Measurements from ENCODE around the gene ZNF746. TPM values are rescaled to one million over a fixed set of nuclear protein-coding genes. Genes with fewer than 3 reads are reported as not detected.
A peak's percentile ranks its signal among the peaks of the same experiment; 100 is the strongest.

The ZNF746 gene
- total and polyA plus RNA-seq, 10 of the 15 experiments (the other 5 are each of a cell fraction or from before 2014, with no cell fraction given) = 1.2 to 19.0 (median 6.3) TPM

DNA sequence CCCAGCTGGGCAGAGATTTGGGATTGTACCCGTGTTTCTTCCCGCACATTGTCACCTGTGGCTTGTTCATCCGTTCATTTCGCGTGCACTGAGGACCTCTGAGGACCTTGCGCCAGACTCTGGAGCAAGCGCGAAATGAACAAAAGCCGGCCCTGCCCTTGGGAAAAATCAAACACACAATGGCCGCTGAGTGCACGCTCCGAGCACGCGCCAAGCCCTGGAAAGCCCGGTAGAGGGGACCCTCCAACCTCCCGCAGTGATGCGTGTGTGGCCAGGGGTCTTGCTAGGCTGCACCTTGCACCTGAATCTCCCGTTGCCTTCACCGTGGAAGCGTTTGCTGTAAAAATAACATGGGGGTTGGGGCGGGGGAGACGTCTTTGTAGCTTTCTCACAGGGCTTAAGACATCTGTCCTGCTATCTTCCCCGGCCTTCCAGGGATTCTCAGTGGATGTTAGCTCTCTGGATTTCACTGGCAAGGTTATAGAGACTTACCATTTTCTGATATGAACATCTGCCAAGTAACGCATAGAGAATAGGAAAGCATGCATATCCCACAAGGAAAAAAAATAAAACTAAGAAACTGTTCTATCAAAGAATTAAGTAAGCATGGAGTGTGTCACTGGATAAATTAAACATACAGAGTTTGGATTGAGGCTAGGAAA, 74.0 kb downstream of the ZNF746 start:
- FAIRE-seq (no peak), DNase-seq (ENCODE audit: low read depth, low spot score) (no peak), ATAC-seq (no peak)
- BruUV-seq (replicated peaks) = no TSS peak
- intact Hi-C loops (cut with micrococcal nuclease; ENCODE audit: unreplicated experiment) = loop anchor here (2.0 to 10.0 kb wide), 6 partner anchors 34 to 279 kb away; partner anchors contain the start of genes ZNF398 and ZNF746
- H3K4me2 ChIP-seq (ENCODE audit: control insufficient read depth, insufficient read depth) = no peak overlapping the region; the same call in 1 of the 2 replicates
- H4K20me1 ChIP-seq (ENCODE audit: control insufficient read depth, insufficient read depth) = no peaks in the 10 kb centered on the region
- SMC1A ChIA-PET (ENCODE audit: uncharacterized antibody, unreplicated experiment) = interaction anchor here (0.7 to 1.6 kb wide), 3 partner anchors 24 to 201 kb away, joined by 3 to 6 read pairs (median 3); no protein-coding TSS in a partner anchor
- H3K4me3 ChIP-seq = no peak overlapping the region
- H3K4me1 ChIP-seq (ENCODE audit: control insufficient read depth, insufficient read depth, low read length) = no peaks in the 10 kb centered on the region
- no peaks in the 10 kb centered on the region for H3K9me3 ChIP-seq (replicated peaks; ENCODE audit: control insufficient read depth, insufficient read depth, low read length)
- no peak overlapping the region for H3K9ac ChIP-seq (ENCODE audit: control insufficient read depth, insufficient read depth, low read length)
- CTCF ChIA-PET = interaction anchor here (1.0 to 2.1 kb wide), 9 partner anchors 17 to 239 kb away, joined by 3 to 12 read pairs (median 6); partner anchors contain the start of gene ZNF777
- no peaks in the 10 kb centered on the region for H3K79me2 ChIP-seq (ENCODE audit: control insufficient read depth, insufficient read depth, low read length)
- H3K27me3 ChIP-seq (replicated peaks in 1 of 2; ENCODE audit: control insufficient read depth in 2 of 2, insufficient read depth in 2 of 2, low read length in 1 of 2) = no peaks in the 10 kb centered on the region
- H2AFZ ChIP-seq (ENCODE audit: control insufficient read depth, low read depth, low read length) = peak overlapping the region; percentile 91
- no peak for TF ChIP-seq USF1 (IDR thresholded peaks at IDR 0.05; ENCODE audit: borderline replicate concordance, extremely low read length, insufficient read depth, low read depth, low read length)
- TF ChIP-seq ZNF687 (IDR thresholded peaks at IDR 0.05) = no peak
- TF ChIP-seq NR2C1 (IDR thresholded peaks at IDR 0.05) = no peak
- no peak for TF ChIP-seq BACH1 (IDR thresholded peaks at IDR 0.05; ENCODE audit: borderline replicate concordance)
- TF ChIP-seq HDGF (IDR thresholded peaks at IDR 0.05) = no peak
- no peak for TF ChIP-seq ZSCAN29 (IDR thresholded peaks at IDR 0.05)
- TF ChIP-seq MEF2A (IDR thresholded peaks at IDR 0.05; ENCODE audit: insufficient read depth, low read depth, low read length) = no peak
- TF ChIP-seq RCOR1 (conservative IDR thresholded peaks at IDR 0.05; ENCODE audit: low read depth, low read length) = no peak
- TF ChIP-seq ATF7 (IDR thresholded peaks at IDR 0.05; ENCODE audit: low read depth) = no peak
- TF ChIP-seq, protein P1, sequence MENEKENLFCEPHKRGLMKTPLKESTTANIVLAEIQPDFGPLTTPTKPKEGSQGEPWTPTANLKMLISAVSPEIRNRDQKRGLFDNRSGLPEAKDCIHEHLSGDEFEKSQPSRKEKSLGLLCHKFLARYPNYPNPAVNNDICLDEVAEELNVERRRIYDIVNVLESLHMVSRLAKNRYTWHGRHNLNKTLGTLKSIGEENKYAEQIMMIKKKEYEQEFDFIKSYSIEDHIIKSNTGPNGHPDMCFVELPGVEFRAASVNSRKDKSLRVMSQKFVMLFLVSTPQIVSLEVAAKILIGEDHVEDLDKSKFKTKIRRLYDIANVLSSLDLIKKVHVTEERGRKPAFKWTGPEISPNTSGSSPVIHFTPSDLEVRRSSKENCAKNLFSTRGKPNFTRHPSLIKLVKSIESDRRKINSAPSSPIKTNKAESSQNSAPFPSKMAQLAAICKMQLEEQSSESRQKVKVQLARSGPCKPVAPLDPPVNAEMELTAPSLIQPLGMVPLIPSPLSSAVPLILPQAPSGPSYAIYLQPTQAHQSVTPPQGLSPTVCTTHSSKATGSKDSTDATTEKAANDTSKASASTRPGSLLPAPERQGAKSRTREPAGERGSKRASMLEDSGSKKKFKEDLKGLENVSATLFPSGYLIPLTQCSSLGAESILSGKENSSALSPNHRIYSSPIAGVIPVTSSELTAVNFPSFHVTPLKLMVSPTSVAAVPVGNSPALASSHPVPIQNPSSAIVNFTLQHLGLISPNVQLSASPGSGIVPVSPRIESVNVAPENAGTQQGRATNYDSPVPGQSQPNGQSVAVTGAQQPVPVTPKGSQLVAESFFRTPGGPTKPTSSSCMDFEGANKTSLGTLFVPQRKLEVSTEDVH (IDR thresholded peaks at IDR 0.05; ENCODE audit: low read depth, partially characterized antibody) = no peak
- no peak for TF ChIP-seq FOXK2 (IDR thresholded peaks at IDR 0.05)
- TF ChIP-seq SREBF1 (IDR thresholded peaks at IDR 0.05; ENCODE audit: low read length) = no peak
- TF ChIP-seq POLR2A (IDR thresholded peaks at IDR 0.05; ENCODE audit: low read depth, low read length) = no peak
- no peak for TF ChIP-seq HDAC6 (IDR thresholded peaks at IDR 0.05; ENCODE audit: unreplicated experiment)
- TF ChIP-seq JUND (IDR thresholded peaks at IDR 0.05; ENCODE audit: low read depth, low read length) = no peak
- TF ChIP-seq ZNF207 (IDR thresholded peaks at IDR 0.05; ENCODE audit: borderline replicate concordance) = no peak
- RAD21 ChIA-PET (ENCODE audit: unreplicated experiment) = interaction anchor here (1.2 to 2.7 kb wide), 2 partner anchors 162 to 175 kb away, joined by 5 to 9 read pairs; partner anchors contain the start of gene ZNF783
- in situ Hi-C loops (cut with MboI) = no loop called here
- no peak overlapping the region for H3K27ac ChIP-seq (ENCODE audit: control insufficient read depth, insufficient read depth)
- 92% methylated on average over 24 of the region's 24 CpGs for WGBS (ENCODE audit: insufficient coverage, insufficient replicate concordance, low lambda C conversion rate, missing lambda C conversion rate)
- H3K36me3 ChIP-seq (ENCODE audit: control insufficient read depth in 2 of 2, insufficient read depth in 2 of 2, low read length in 1 of 2) = no peaks in the 10 kb centered on the region
- POLR2A ChIA-PET = no interaction called here
